Upper lobe of right lung (tissue), 1 donor: ENCODE measurements around the gene EVL. TPM values are rescaled to one million over a fixed set of nuclear protein-coding genes. Genes with fewer than 3 reads are reported as not detected.

Experiments
- ATAC-seq: fragments of 200-7000 bp; cut with Tn5 transposase; one replicate; pipeline ENCODE4 v1.9.1; 2020; ENCODE audit warnings: mild to moderate bottlenecking, moderate library complexity
- DNase-seq: peaks from one replicate; pipeline ENCODE4 v3.0.0-alpha.2; 2020
- H3K27ac ChIP-seq: fragments of 200-600 bp; one replicate; pipeline ENCODE4 v1.8.0; 2022
- H3K27me3 ChIP-seq: fragments of 200-600 bp; one replicate; pipeline ENCODE4 v1.8.0; 2022; ENCODE audit warnings: mild to moderate bottlenecking
- H3K36me3 ChIP-seq: fragments of 200-600 bp; one replicate; pipeline ENCODE4 v1.8.0; 2022
- H3K4me1 ChIP-seq: fragments of 200-600 bp; one replicate; pipeline ENCODE4 v1.8.0; 2022
- H3K4me3 ChIP-seq: fragments of 200-600 bp; one replicate; pipeline ENCODE4 v1.8.0; 2022; ENCODE audit warnings: mild to moderate bottlenecking
- H3K9me3 ChIP-seq: fragments of 200-600 bp; one replicate; pipeline ENCODE4 v1.8.0; 2022
- CTCF ChIP-seq: fragments of 200-600 bp; IDR thresholded peaks from one replicate; pipeline ENCODE4 v1.8.0; 2022; ENCODE audit warnings: antibody characterized with exemption
- intact Hi-C: fragments of 100-400 bp; cut with DNase I; formaldehyde crosslinking; loops from one replicate; pipeline ENCODE4 v1.11.0; 2022
- total RNA-seq: library from RNA; stranded (reverse); fragmentation: NEBNext Ultra II Directional; extraction: Animal tissue kit (Norgen Biotek cat#: 25700); gene quantifications from one replicate; pipeline ENCODE4 v1.2.1, GENCODE V29; 2021
- donor health status: DM: no; HTN: yes; CAD: no; lungs with severe emphysema.

EVL gene
- total RNA-seq, 1 donor from 2014 or later, result 206 TPM

GRCh38 chr14:100104523-100105300 lies 39.5 kb downstream of the EVL start:
- intact Hi-C loops, result loop anchor here (10.0 kb wide), 1 partner anchor 120 kb away; no protein-coding TSS in a partner anchor
- Histone ChIP-seq H3K4me3 (no peak overlapping the region), H3K36me3 (no peaks in the 10 kb centered on the region), H3K27me3 (no peaks in the 10 kb centered on the region), H3K4me1 (peaks cover 66% of the 10 kb centered on the region), H3K27ac (no peak overlapping the region), H3K9me3 (no peaks in the 10 kb centered on the region)
- ATAC-seq (no peak), DNase-seq (no peak)
- TF ChIP-seq CTCF, result no peak

GRCh38 chr14:100105357-100106169 lies 40.3 kb downstream of the EVL start:
- DNase-seq (no peak), ATAC-seq (peak; percentile 4)
- no peak overlapping the region for H3K27ac ChIP-seq
- intact Hi-C loops, result loop anchor here (10.0 kb wide), 1 partner anchor 121 kb away; no protein-coding TSS in a partner anchor
- no peak for TF ChIP-seq CTCF
- peaks cover 4% of the 10 kb centered on the region for H3K36me3 ChIP-seq
- no peaks in the 10 kb centered on the region for H3K9me3 ChIP-seq
- H3K27me3 ChIP-seq, result no peaks in the 10 kb centered on the region
- no peak overlapping the region for H3K4me3 ChIP-seq
- peaks cover 62% of the 10 kb centered on the region for H3K4me1 ChIP-seq

GRCh38 chr14:100106250-100107112 lies 41.3 kb downstream of the EVL start:
- DNase-seq (no peak), ATAC-seq (peak; percentile 69)
- peaks cover 4% of the 10 kb centered on the region for H3K36me3 ChIP-seq
- no peaks in the 10 kb centered on the region for H3K9me3 ChIP-seq
- intact Hi-C loops, result loop anchor here (10.0 kb wide), 1 partner anchor 122 kb away; no protein-coding TSS in a partner anchor
- H3K4me1 ChIP-seq, result peaks cover 61% of the 10 kb centered on the region
- H3K27me3 ChIP-seq, result no peaks in the 10 kb centered on the region
- H3K4me3 ChIP-seq, result no peak overlapping the region
- H3K27ac ChIP-seq, result peak overlapping the region; percentile 61
- no peak for TF ChIP-seq CTCF

- ATAC-seq (peak; percentile 74), DNase-seq (peak; percentile 76)
- intact Hi-C loops, result loop anchor here (10.0 kb wide), 1 partner anchor 122 kb away; no protein-coding TSS in a partner anchor
- peaks cover 4% of the 10 kb centered on the region for H3K36me3 ChIP-seq
- H3K4me3 ChIP-seq, result no peak overlapping the region
- no peak for TF ChIP-seq CTCF
- H3K4me1 ChIP-seq, result peaks cover 61% of the 10 kb centered on the region
- H3K27ac ChIP-seq, result peak overlapping the region; percentile 72
- no peaks in the 10 kb centered on the region for H3K9me3 ChIP-seq
- H3K27me3 ChIP-seq, result no peaks in the 10 kb centered on the region
Measured at GRCh38 chr14:100107236-100107635, 42.0 kb downstream of the EVL start.
